Sigmoid colon (tissue), 7 donors: Measurements from ENCODE around the gene GUSB. TPM values are rescaled to one million over a fixed set of nuclear protein-coding genes. Genes with fewer than 3 reads are reported as not detected.

ENCODE experiments used
- DNase-seq: peaks from one replicate; pipeline ENCODE4 v3.0.0-alpha.2; 2019
- H3K27ac ChIP-seq, 4 donors: fragments of 200-600 bp; sonication (generic); one replicate each; pipeline ENCODE4 v1.5.1; 2016 to 2019; ENCODE audit warnings: mild to moderate bottlenecking in 1 of 4
- H3K27me3 ChIP-seq, 3 donors: fragments of 200-600 bp; sonication (generic); one replicate each; pipeline ENCODE4 v1.5.1; 2019; ENCODE audit warnings: mild to moderate bottlenecking in 1 of 3
- H3K36me3 ChIP-seq, 4 donors: fragments of 200-600 bp; sonication (generic); one replicate each; pipeline ENCODE4 v1.5.1; 2016 to 2019
- H3K4me1 ChIP-seq, 4 donors: fragments of 200-600 bp; sonication (generic); one replicate each; pipeline ENCODE4 v1.5.1; 2017 to 2019
- H3K4me3 ChIP-seq, 4 donors: fragments of 200-600 bp; sonication (generic); one replicate each; pipeline ENCODE4 v1.5.1; 2017 to 2019; ENCODE audit warnings: mild to moderate bottlenecking in 2 of 4, moderate library complexity in 1 of 4
- H3K9me3 ChIP-seq, 4 donors: fragments of 200-600 bp in 3 of 4; sonication (generic) in 3 of 4; one replicate each; pipeline versions ENCODE4 v1.5.1 to v1.6.1; 2013 to 2019
- CTCF ChIP-seq, 4 experiments: fragments of 450-650 bp in 3 of 4; fragments of 200-600 bp in 1 of 4; IDR thresholded peaks; one replicate each; pipeline ENCODE4 v1.5.1; 2016 to 2019; ENCODE audit warnings: antibody characterized with exemption in 4 of 4, mild to moderate bottlenecking in 3 of 4, moderate library complexity in 2 of 4
- EP300 ChIP-seq, 4 donors: sonication (generic); formaldehyde crosslinking; IDR thresholded peaks; one replicate each; pipeline ENCODE4 v1.6.1; 2017; ENCODE audit warnings: antibody characterized with exemption in 4 of 4
- POLR2A ChIP-seq, 2 donors: fragments of 450-650 bp; IDR thresholded peaks; one replicate each; pipeline ENCODE4 v1.6.1; 2016; ENCODE audit warnings: antibody characterized with exemption in 2 of 2, mild to moderate bottlenecking in 2 of 2, moderate library complexity in 2 of 2
- POLR2AphosphoS5 ChIP-seq, 4 donors: sonication (generic); formaldehyde crosslinking; IDR thresholded peaks; one replicate each; pipeline ENCODE4 v1.6.1; 2017; ENCODE audit warnings: antibody characterized with exemption in 4 of 4
- WGBS, 2 donors: extraction: QIAGEN DNeasy Blood & Tissue Kit; methylation state at CpG; one replicate each; pipeline ENCODE4 v1.1.7; 2013; 5-methylcytosine and 5-hydroxymethylcytosine counted together
- intact Hi-C: fragments of 100-400 bp; cut with DNase I; formaldehyde crosslinking; loops from one replicate; pipeline ENCODE4 v1.15.1; 2023
- polyA plus RNA-seq, 3 donors: library from polyadenylated mRNA; stranded (reverse); fragments of 200-250 nt; gene quantifications; one replicate each; pipeline ENCODE4 v1.2.3, GENCODE V29; 2013
- total RNA-seq, 4 donors: library from RNA; depleted of rRNA; stranded (reverse); fragments of >200 nt; gene quantifications; one replicate each; pipeline ENCODE4 v1.1.0, GENCODE V29; 2016
- donor health status: healthy with polysubstance abuse.
- donor health status: Bipolar disorder and iron deficiency.
- donor health status: healthy.

GUSB gene
- total and polyA plus RNA-seq, 7 donors, result 17.2 to 59.5 (median 25.2) TPM

GRCh38 chr7:65931685-65932084 is 50.3 kb downstream of the GUSB start:
- Histone ChIP-seq H3K9me3 (no peaks in the 10 kb centered on the region), H3K27me3 (no peaks in the 10 kb centered on the region), H3K4me1 (no peaks in the 10 kb centered on the region), H3K27ac (no peak overlapping the region), H3K36me3 (no peaks in the 10 kb centered on the region), H3K4me3 (no peak overlapping the region)
- TF ChIP-seq POLR2A (IDR thresholded peaks at IDR 0.05), result no peak
- TF ChIP-seq CTCF (IDR thresholded peaks at IDR 0.05), result no peak
- no peak for TF ChIP-seq POLR2AphosphoS5 (IDR thresholded peaks at IDR 0.05)
- TF ChIP-seq EP300 (IDR thresholded peaks at IDR 0.05), result no peak
- WGBS, 2 donors, result 91 to 92% methylated on average over 4 of the region's 4 CpGs
- intact Hi-C loops, result no loop called here
- no peak for DNase-seq

- Histone ChIP-seq H3K4me3 (no peak overlapping the region), H3K4me1 (no peaks in the 10 kb centered on the region), H3K27me3 (no peaks in the 10 kb centered on the region), H3K27ac (no peak overlapping the region), H3K9me3 (no peaks in the 10 kb centered on the region), H3K36me3 (no peaks in the 10 kb centered on the region)
- WGBS, 2 donors, result 23 to 65% methylated on average over 6 of the region's 6 CpGs
- DNase-seq, result no peak
- no peak for TF ChIP-seq POLR2A (IDR thresholded peaks at IDR 0.05)
- TF ChIP-seq CTCF (IDR thresholded peaks at IDR 0.05), result no peak
- TF ChIP-seq POLR2AphosphoS5 (IDR thresholded peaks at IDR 0.05), result no peak
- TF ChIP-seq EP300 (IDR thresholded peaks at IDR 0.05), result no peak
- intact Hi-C loops, result no loop called here
These were observed 54.2 kb downstream of the GUSB start for GRCh38 chr7:65927489-65928448.

GRCh38 chr7:65926588-65926987 is 55.4 kb downstream of the GUSB start:
- TF ChIP-seq CTCF (IDR thresholded peaks at IDR 0.05), result no peak
- no peak for TF ChIP-seq POLR2A (IDR thresholded peaks at IDR 0.05)
- no peak for TF ChIP-seq POLR2AphosphoS5 (IDR thresholded peaks at IDR 0.05)
- no peak for TF ChIP-seq EP300 (IDR thresholded peaks at IDR 0.05)
- H3K27ac ChIP-seq, result no peak overlapping the region
- no peak for DNase-seq
- no peaks in the 10 kb centered on the region for H3K4me1 ChIP-seq
- H3K36me3 ChIP-seq, result no peaks in the 10 kb centered on the region
- no peaks in the 10 kb centered on the region for H3K9me3 ChIP-seq
- no peaks in the 10 kb centered on the region for H3K27me3 ChIP-seq
- H3K4me3 ChIP-seq, result no peak overlapping the region
- intact Hi-C loops, result no loop called here

- no peaks in the 10 kb centered on the region for H3K9me3 ChIP-seq
- H3K4me3 ChIP-seq, result no peak overlapping the region
- no peaks in the 10 kb centered on the region for H3K27me3 ChIP-seq
- TF ChIP-seq POLR2AphosphoS5 (IDR thresholded peaks at IDR 0.05) (no peak), CTCF (IDR thresholded peaks at IDR 0.05) (no peak), POLR2A (IDR thresholded peaks at IDR 0.05) (no peak), EP300 (IDR thresholded peaks at IDR 0.05) (no peak)
- no peaks in the 10 kb centered on the region for H3K4me1 ChIP-seq
- intact Hi-C loops, result no loop called here
- no peak overlapping the region for H3K27ac ChIP-seq
- DNase-seq, result no peak
- WGBS, 2 donors, result 76 to 85% methylated on average over 3 of the region's 3 CpGs
- H3K36me3 ChIP-seq, result no peaks in the 10 kb centered on the region
These were observed 57.0 kb downstream of the GUSB start for GRCh38 chr7:65925040-65925439.
